Activated naive CD4-positive, alpha-beta T cell treated with anti-CD3 and anti-CD28 coated beads, Interleukin-2, amount 50 U/mL, for 16 hours (primary cell): ENCODE results near the gene ANAPC16.
"Not testable (repeated sequence)": the region's sequence is repeated elsewhere in the genome, so short reads cannot be mapped to it uniquely, and the experiment has no call there.

Experiments used
- DNase-seq: peaks from one replicate; pipeline ENCODE4 v3.0.0-alpha.2; 2020

The ANAPC16 gene

GRCh38 chr10:72245949-72246525 is 30.2 kb downstream of the ANAPC16 start:
- DNase-seq, result no peak

- peak; percentile 63 for DNase-seq
These were observed 32.8 kb downstream of the ANAPC16 start for GRCh38 chr10:72248468-72249151.

GRCh38 chr10:72249176-72249862 is 33.5 kb downstream of the ANAPC16 start:
- DNase-seq, result not testable (repeated sequence)

- no peak for DNase-seq
These were observed 34.9 kb downstream of the ANAPC16 start for GRCh38 chr10:72250666-72251065.

- no peak for DNase-seq
These were observed 35.8 kb downstream of the ANAPC16 start for GRCh38 chr10:72251635-72252034.

- no peak for DNase-seq
These were observed 37.2 kb downstream of the ANAPC16 start for GRCh38 chr10:72252972-72253371.

- DNase-seq, result no peak
These were observed 37.8 kb downstream of the ANAPC16 start for GRCh38 chr10:72253578-72253977.

GRCh38 chr10:72254813-72255568 is 39.2 kb downstream of the ANAPC16 start:
- peak; percentile 17 for DNase-seq

- no peak for DNase-seq
These were observed 40.3 kb downstream of the ANAPC16 start for GRCh38 chr10:72255977-72256729.

- DNase-seq, result no peak
These were observed 41.5 kb downstream of the ANAPC16 start for GRCh38 chr10:72257051-72257892.

GRCh38 chr10:72258617-72259016 is 42.8 kb downstream of the ANAPC16 start:
- no peak for DNase-seq

GRCh38 chr10:72259491-72260238 is 43.9 kb downstream of the ANAPC16 start:
- DNase-seq, result no peak

- peak; percentile 73 for DNase-seq
These were observed 44.6 kb downstream of the ANAPC16 start for GRCh38 chr10:72260239-72260975.

- peak; percentile 56 for DNase-seq
These were observed 45.4 kb downstream of the ANAPC16 start for GRCh38 chr10:72260976-72261783.

GRCh38 chr10:72261784-72262404 is 46.1 kb downstream of the ANAPC16 start:
- no peak for DNase-seq

GRCh38 chr10:72263613-72264241 is 47.9 kb downstream of the ANAPC16 start:
- DNase-seq, result no peak

- no peak for DNase-seq
These were observed 48.7 kb downstream of the ANAPC16 start for GRCh38 chr10:72264536-72264935.

GRCh38 chr10:72265508-72265907 is 49.7 kb downstream of the ANAPC16 start:
- DNase-seq, result no peak
